MM.1S (cell line): ENCODE data around the gene CACNA1E.

Experiments used
- DNase-seq: peaks from one replicate; pipeline ENCODE4 v3.0.0-alpha.2; 2015
- H2AFZ ChIP-seq: fragments of 300-600 bp; sonication (generic); 2 replicates; pipeline ENCODE4 v1.6.0; 2016; ENCODE audit warnings: antibody characterized with exemption, low read length
- H3F3A ChIP-seq: fragments of 300-600 bp; sonication (generic); 2 replicates; pipeline ENCODE4 v1.6.1; 2016; ENCODE audit warnings: mild to moderate bottlenecking, antibody characterized with exemption, low read length, moderate library complexity, mixed read lengths; ENCODE audit not compliant: insufficient read depth
- H3K27ac ChIP-seq: fragments of 300-600 bp; sonication (generic); 2 replicates; pipeline ENCODE4 v1.5.1; 2016; ENCODE audit warnings: mild to moderate bottlenecking, low read length
- H3K27me3 ChIP-seq: fragments of 300-600 bp; sonication (generic); replicated peaks from 2 replicates; pipeline ENCODE4 v1.6.0; 2016; ENCODE audit warnings: low read length; ENCODE audit not compliant: insufficient read depth
- H3K36me3 ChIP-seq: fragments of 300-600 bp; sonication (generic); replicated peaks from 2 replicates; pipeline ENCODE4 v1.6.1; 2016; ENCODE audit warnings: mild to moderate bottlenecking, low read length, mixed read lengths; ENCODE audit not compliant: insufficient read depth
- H3K4me1 ChIP-seq: fragments of 300-600 bp; sonication (generic); 2 replicates; pipeline ENCODE4 v1.6.1; 2016; ENCODE audit warnings: low read length, mixed read lengths
- H3K4me2 ChIP-seq: fragments of 300-600 bp; sonication (generic); 2 replicates; pipeline ENCODE4 v1.6.0; 2016; ENCODE audit warnings: low read depth, low read length
- H3K4me3 ChIP-seq: fragments of 300-600 bp; sonication (generic); 2 replicates; pipeline ENCODE4 v1.5.1; 2016; ENCODE audit warnings: low read length, mixed read lengths
- H3K79me2 ChIP-seq: fragments of 300-600 bp; sonication (generic); 2 replicates; pipeline ENCODE4 v1.6.1; 2016; ENCODE audit warnings: mixed run types, low read length, mixed read lengths
- H3K9ac ChIP-seq: fragments of 300-600 bp; sonication (generic); 2 replicates; pipeline ENCODE4 v1.6.1; 2016; ENCODE audit warnings: low read length, mixed read lengths
- H3K9me2 ChIP-seq: fragments of 300-600 bp; sonication (generic); replicated peaks from 2 replicates; pipeline ENCODE4 v1.6.1; 2016; ENCODE audit warnings: mild to moderate bottlenecking, low read length, mixed read lengths; ENCODE audit not compliant: insufficient read depth
- H3K9me3 ChIP-seq: fragments of 300-600 bp; sonication (generic); replicated peaks from 2 replicates; pipeline ENCODE4 v1.6.1; 2016; ENCODE audit warnings: mild to moderate bottlenecking, low read length, mixed read lengths; ENCODE audit not compliant: insufficient read depth
- H4K20me1 ChIP-seq: fragments of 300-600 bp; sonication (generic); 2 replicates; pipeline ENCODE4 v1.6.1; 2016; ENCODE audit warnings: mild to moderate bottlenecking, low read length, moderate library complexity, mixed read lengths; ENCODE audit not compliant: insufficient read depth
- CTCF ChIP-seq: fragments of 300-600 bp; sonication (generic); IDR thresholded peaks from 2 replicates; pipeline ENCODE4 v1.5.1; 2016; ENCODE audit warnings: antibody characterized with exemption, low read length, mixed read lengths
- EZH2 ChIP-seq: fragments of 300-600 bp; sonication (generic); optimal IDR thresholded peaks from 2 replicates; pipeline ENCODE3; 2017; ENCODE audit warnings: low read depth, mild to moderate bottlenecking, antibody characterized with exemption, low read length, mixed read lengths
- EZH2phosphoT487 ChIP-seq: fragments of 300-600 bp; sonication (generic); IDR thresholded peaks from 2 replicates; pipeline ENCODE4 v1.6.1; 2018; ENCODE audit warnings: antibody characterized with exemption, low read length

Gene CACNA1E

GRCh38 chr1:181485287-181486097 lies 2.2 kb downstream of the CACNA1E start:
- H2AFZ ChIP-seq, result peak overlapping the region; percentile 47
- peak overlapping the region; percentile 40 for H3K4me3 ChIP-seq
- peak; percentile 82 for DNase-seq
- peaks cover 10% of the 10 kb centered on the region; the same call in 1 of the 2 replicates for H3K27me3 ChIP-seq
- H3K4me2 ChIP-seq, result peak overlapping the region; percentile 51; the same call in 1 of the 2 replicates
- 0 out of 2 replicates have a peak, but pooled peaks cover 5% of the 10 kb centered on the region for H3K4me1 ChIP-seq
- no peak overlapping the region for H3K9ac ChIP-seq
- H3K79me2 ChIP-seq, result no peaks in the 10 kb centered on the region
- no peaks in the 10 kb centered on the region for H3K9me3 ChIP-seq
- H4K20me1 ChIP-seq, result no peaks in the 10 kb centered on the region
- no peaks in the 10 kb centered on the region for H3K9me2 ChIP-seq
- no peaks in the 10 kb centered on the region for H3K36me3 ChIP-seq
- no peak for TF ChIP-seq EZH2
- no peak for TF ChIP-seq EZH2phosphoT487
- TF ChIP-seq CTCF, result no peak; the same call in 1 of the 2 replicates
- H3K27ac ChIP-seq, result no peak overlapping the region
- H3F3A ChIP-seq, result no peaks in the 10 kb centered on the region

DNA sequence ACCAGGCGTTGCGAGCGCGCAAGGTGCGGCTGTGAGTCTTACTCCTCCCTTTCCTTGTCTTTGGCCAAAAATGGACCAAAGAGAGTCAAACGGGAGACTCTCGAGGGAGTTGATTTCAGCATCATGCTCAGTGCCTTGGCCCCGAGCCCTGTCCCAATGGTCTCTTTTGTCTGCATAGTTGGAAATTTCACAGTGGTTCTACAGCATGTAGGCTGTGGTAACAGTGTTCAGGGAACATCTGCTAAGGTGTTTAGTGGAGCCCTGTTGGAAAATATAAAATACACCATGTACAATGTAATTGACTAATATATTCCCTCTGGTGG lies 2.7 kb downstream of the CACNA1E start:
- H3K4me1 ChIP-seq, result 0 out of 2 replicates have a peak, but pooled peaks cover 5% of the 10 kb centered on the region
- peak overlapping the region; percentile 40 for H3K4me3 ChIP-seq
- H3K27ac ChIP-seq, result no peak overlapping the region
- H3K9me2 ChIP-seq, result no peaks in the 10 kb centered on the region
- H3K9me3 ChIP-seq, result no peaks in the 10 kb centered on the region
- no peaks in the 10 kb centered on the region for H3K79me2 ChIP-seq
- H3K27me3 ChIP-seq, result peaks cover 10% of the 10 kb centered on the region; the same call in 1 of the 2 replicates
- H3F3A ChIP-seq, result no peaks in the 10 kb centered on the region
- TF ChIP-seq EZH2phosphoT487 (no peak), CTCF (peak; percentile 35), EZH2 (no peak)
- H3K9ac ChIP-seq, result no peak overlapping the region
- peak overlapping the region; percentile 47 for H2AFZ ChIP-seq
- no peak for DNase-seq
- no peaks in the 10 kb centered on the region for H4K20me1 ChIP-seq
- peak overlapping the region; percentile 51 for H3K4me2 ChIP-seq
- H3K36me3 ChIP-seq, result no peaks in the 10 kb centered on the region

DNA sequence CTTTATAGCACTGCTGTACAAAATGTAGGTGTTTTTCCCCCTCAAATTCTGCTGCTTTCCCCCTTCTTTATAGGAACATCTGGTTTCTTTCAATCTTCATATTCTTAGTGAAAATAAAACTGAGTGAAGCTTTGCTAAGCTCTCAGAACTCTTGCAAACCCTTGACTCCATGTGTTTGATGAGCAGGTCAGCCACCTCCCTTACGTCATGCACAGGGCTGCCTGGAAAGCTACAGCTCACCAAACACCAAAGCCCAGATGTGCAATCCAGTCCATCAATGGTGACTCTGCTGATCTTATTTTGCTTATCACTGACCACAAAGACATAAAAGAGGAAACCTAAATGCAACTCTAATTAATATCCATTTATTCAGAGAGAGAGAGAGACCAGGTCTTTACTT lies 5.5 kb downstream of the CACNA1E start:
- 0 out of 2 replicates have a peak, but pooled peaks cover 5% of the 10 kb centered on the region for H3K27me3 ChIP-seq

More for the DNA sequence above, 5.5 kb downstream of the CACNA1E start:
- Histone ChIP-seq H3K4me1 (0 out of 2 replicates have a peak, but pooled peaks cover 5% of the 10 kb centered on the region), H3K9me3 (no peaks in the 10 kb centered on the region), H4K20me1 (no peaks in the 10 kb centered on the region), H3K9me2 (no peaks in the 10 kb centered on the region), H3K27ac (no peak overlapping the region), H3K4me2 (no peak overlapping the region), H3K36me3 (no peaks in the 10 kb centered on the region), H3K79me2 (no peaks in the 10 kb centered on the region), H3F3A (no peaks in the 10 kb centered on the region), H3K4me3 (no peak overlapping the region), H2AFZ (no peak overlapping the region), H3K9ac (no peak overlapping the region)
- TF ChIP-seq CTCF, result no peak
- TF ChIP-seq EZH2, result no peak
- TF ChIP-seq EZH2phosphoT487, result no peak
- DNase-seq, result no peak
